ENCODE data around the gene TPRG1L.
A peak's percentile ranks its signal among the peaks of the same experiment; 100 is the strongest.

Gene TPRG1L

DNA sequence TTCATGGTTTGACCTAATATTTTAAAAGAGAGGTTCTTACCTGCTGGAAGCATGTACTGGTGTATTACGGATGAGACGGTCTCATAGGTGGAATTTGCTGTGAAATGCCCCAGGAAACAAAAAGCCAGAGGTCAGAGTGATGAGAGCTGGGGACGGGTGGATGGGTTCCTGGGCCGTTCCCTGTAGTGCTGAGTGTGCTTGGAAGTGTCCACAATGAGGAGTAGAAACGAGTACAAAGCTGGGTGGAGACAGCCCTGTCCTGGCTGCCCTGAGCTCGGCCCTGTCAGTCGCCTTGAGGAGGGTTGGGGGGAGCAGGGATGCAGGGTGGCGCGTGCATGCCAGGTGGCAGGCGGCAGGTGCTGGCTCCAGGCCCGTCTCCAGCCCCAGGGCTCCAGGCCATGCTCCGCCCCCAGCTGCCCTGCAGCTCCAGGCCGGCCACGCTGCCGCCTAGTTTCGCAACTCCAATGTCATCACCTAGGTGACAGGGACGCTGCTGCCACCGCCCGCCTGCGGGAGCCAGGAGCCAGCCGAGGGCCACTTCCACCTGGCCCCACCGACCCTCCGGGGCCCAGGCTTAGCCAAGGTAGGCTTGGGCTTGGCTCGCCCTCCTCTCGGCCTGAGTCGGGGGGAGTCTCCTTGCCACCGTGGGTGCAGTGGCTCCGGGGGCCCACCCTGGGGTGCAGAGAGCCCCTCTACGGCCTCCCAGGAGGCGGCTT lies 43.9 kb downstream of the TPRG1L start (continued):
- TF ChIP-seq ZBTB26 (tag by site-specific recombination; optimal IDR thresholded peaks at IDR 0.05) (peak; percentile 22), ZBTB44 (tag by site-specific recombination; IDR thresholded peaks at IDR 0.05) (peak; percentile 89), ZBTB20 (tag by site-specific recombination; IDR thresholded peaks at IDR 0.05) (0 out of 2 replicates have a peak, but pooled peaks have one; percentile 14), ZNF600 (tag by site-specific recombination; IDR thresholded peaks at IDR 0.05) (peak; percentile 93), ZFP69B (tag by site-specific recombination; IDR thresholded peaks at IDR 0.05) (0 out of 2 replicates have a peak, but pooled peaks have one; percentile 44), ZFHX2 (tag by site-specific recombination; conservative IDR thresholded peaks at IDR 0.05) (peak; percentile 49), OSR2 (tag by site-specific recombination; IDR thresholded peaks at IDR 0.05) (0 out of 2 replicates have a peak, but pooled peaks have one; percentile 51), ZFP3 (tag by site-specific recombination; IDR thresholded peaks at IDR 0.05; ENCODE audit: low read depth) (no peak), KLF1 (tag by site-specific recombination; IDR thresholded peaks at IDR 0.05) (peak; percentile 46; the same call in 1 of the 2 replicates), OVOL3 (tag by site-specific recombination; IDR thresholded peaks at IDR 0.05) (no peak), ZSCAN30 (tag by site-specific recombination; IDR thresholded peaks at IDR 0.05) (peak; percentile 94), ATF2 (tag by site-specific recombination; IDR thresholded peaks at IDR 0.05; ENCODE audit: low read depth) (no peak), ZNF423 (tag by site-specific recombination; IDR thresholded peaks at IDR 0.05) (peak; percentile 82; the same call in 1 of the 2 replicates), SP7 (tag by site-specific recombination; IDR thresholded peaks at IDR 0.05) (peak; percentile 48), GLI2 (tag by site-specific recombination; IDR thresholded peaks at IDR 0.05; ENCODE audit: borderline replicate concordance, low read depth) (no peak), ZNF701 (tag by site-specific recombination; IDR thresholded peaks at IDR 0.05) (no peak), KLF16 (tag by site-specific recombination; IDR thresholded peaks at IDR 0.05) (peak; percentile 58; the same call in 1 of the 2 replicates), GLIS2 (tag by site-specific recombination; IDR thresholded peaks at IDR 0.05) (peak; percentile 57; the same call in 1 of the 2 replicates), ZNF692 (tag by site-specific recombination; IDR thresholded peaks at IDR 0.05) (peak; percentile 65), ZNF10 (tag by site-specific recombination; IDR thresholded peaks at IDR 0.05) (peak; percentile 64; the same call in 1 of the 2 replicates), ZNF223 (tag by site-specific recombination; IDR thresholded peaks at IDR 0.05) (peak; percentile 9; the same call in 1 of the 2 replicates)
- TF ChIP-seq, protein P1, sequence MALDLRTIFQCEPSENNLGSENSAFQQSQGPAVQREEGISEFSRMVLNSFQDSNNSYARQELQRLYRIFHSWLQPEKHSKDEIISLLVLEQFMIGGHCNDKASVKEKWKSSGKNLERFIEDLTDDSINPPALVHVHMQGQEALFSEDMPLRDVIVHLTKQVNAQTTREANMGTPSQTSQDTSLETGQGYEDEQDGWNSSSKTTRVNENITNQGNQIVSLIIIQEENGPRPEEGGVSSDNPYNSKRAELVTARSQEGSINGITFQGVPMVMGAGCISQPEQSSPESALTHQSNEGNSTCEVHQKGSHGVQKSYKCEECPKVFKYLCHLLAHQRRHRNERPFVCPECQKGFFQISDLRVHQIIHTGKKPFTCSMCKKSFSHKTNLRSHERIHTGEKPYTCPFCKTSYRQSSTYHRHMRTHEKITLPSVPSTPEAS (tag by site-specific recombination; IDR thresholded peaks at IDR 0.05), result 0 out of 2 replicates have a peak, but pooled peaks have one; percentile 9
- TF ChIP-seq, protein P2, sequence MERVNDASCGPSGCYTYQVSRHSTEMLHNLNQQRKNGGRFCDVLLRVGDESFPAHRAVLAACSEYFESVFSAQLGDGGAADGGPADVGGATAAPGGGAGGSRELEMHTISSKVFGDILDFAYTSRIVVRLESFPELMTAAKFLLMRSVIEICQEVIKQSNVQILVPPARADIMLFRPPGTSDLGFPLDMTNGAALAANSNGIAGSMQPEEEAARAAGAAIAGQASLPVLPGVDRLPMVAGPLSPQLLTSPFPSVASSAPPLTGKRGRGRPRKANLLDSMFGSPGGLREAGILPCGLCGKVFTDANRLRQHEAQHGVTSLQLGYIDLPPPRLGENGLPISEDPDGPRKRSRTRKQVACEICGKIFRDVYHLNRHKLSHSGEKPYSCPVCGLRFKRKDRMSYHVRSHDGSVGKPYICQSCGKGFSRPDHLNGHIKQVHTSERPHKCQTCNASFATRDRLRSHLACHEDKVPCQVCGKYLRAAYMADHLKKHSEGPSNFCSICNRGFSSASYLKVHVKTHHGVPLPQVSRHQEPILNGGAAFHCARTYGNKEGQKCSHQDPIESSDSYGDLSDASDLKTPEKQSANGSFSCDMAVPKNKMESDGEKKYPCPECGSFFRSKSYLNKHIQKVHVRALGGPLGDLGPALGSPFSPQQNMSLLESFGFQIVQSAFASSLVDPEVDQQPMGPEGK (tag by site-specific recombination; IDR thresholded peaks at IDR 0.05), result peak; percentile 72
- TF ChIP-seq, protein P3, sequence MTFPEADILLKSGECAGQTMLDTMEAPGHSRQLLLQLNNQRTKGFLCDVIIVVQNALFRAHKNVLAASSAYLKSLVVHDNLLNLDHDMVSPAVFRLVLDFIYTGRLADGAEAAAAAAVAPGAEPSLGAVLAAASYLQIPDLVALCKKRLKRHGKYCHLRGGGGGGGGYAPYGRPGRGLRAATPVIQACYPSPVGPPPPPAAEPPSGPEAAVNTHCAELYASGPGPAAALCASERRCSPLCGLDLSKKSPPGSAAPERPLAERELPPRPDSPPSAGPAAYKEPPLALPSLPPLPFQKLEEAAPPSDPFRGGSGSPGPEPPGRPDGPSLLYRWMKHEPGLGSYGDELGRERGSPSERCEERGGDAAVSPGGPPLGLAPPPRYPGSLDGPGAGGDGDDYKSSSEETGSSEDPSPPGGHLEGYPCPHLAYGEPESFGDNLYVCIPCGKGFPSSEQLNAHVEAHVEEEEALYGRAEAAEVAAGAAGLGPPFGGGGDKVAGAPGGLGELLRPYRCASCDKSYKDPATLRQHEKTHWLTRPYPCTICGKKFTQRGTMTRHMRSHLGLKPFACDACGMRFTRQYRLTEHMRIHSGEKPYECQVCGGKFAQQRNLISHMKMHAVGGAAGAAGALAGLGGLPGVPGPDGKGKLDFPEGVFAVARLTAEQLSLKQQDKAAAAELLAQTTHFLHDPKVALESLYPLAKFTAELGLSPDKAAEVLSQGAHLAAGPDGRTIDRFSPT (tag by site-specific recombination; IDR thresholded peaks at IDR 0.05), result 0 out of 2 replicates have a peak, but pooled peaks have one; percentile 11
- TF ChIP-seq, protein P4, sequence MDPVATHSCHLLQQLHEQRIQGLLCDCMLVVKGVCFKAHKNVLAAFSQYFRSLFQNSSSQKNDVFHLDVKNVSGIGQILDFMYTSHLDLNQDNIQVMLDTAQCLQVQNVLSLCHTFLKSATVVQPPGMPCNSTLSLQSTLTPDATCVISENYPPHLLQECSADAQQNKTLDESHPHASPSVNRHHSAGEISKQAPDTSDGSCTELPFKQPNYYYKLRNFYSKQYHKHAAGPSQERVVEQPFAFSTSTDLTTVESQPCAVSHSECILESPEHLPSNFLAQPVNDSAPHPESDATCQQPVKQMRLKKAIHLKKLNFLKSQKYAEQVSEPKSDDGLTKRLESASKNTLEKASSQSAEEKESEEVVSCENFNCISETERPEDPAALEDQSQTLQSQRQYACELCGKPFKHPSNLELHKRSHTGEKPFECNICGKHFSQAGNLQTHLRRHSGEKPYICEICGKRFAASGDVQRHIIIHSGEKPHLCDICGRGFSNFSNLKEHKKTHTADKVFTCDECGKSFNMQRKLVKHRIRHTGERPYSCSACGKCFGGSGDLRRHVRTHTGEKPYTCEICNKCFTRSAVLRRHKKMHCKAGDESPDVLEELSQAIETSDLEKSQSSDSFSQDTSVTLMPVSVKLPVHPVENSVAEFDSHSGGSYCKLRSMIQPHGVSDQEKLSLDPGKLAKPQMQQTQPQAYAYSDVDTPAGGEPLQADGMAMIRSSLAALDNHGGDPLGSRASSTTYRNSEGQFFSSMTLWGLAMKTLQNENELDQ (tag by site-specific recombination; IDR thresholded peaks at IDR 0.05; ENCODE audit: low read depth), result no peak
